Liver (tissue), 3 donors: ENCODE results near the gene HLA-DRB1.

Experiments
- CTCF ChIP-seq: fragments of 150-350 bp; IDR thresholded peaks from 2 replicates; pipeline ENCODE4 v1.5.1; 2017; ENCODE audit warnings: improper control_type of control experiment, low read depth, low read length; ENCODE audit not compliant: missing input control
- GABPA ChIP-seq, 2 donors: IDR thresholded peaks in 1 of 2; conservative IDR thresholded peaks in 1 of 2; 2 replicates each; pipeline ENCODE4 v1.6.1; 2016; ENCODE audit warnings: antibody characterized with exemption in 2 of 2, mild to moderate bottlenecking in 1 of 2, moderate library complexity in 1 of 2
- JUND ChIP-seq, 2 donors: IDR thresholded peaks; 2 replicates each; pipeline ENCODE4 v1.6.1; 2016; ENCODE audit warnings: antibody characterized with exemption in 2 of 2
- MAX ChIP-seq: IDR thresholded peaks from 2 replicates; pipeline ENCODE4 v1.6.1; 2016; ENCODE audit warnings: antibody characterized with exemption
- RAD21 ChIP-seq, 2 donors: IDR thresholded peaks; 2 replicates each; pipeline ENCODE4 v1.6.1; 2016; ENCODE audit warnings: antibody characterized with exemption in 2 of 2, mild to moderate bottlenecking in 2 of 2
- REST ChIP-seq: IDR thresholded peaks from 2 replicates; pipeline ENCODE4 v1.6.1; 2016; ENCODE audit warnings: antibody characterized with exemption, mild to moderate bottlenecking
- SP1 ChIP-seq: IDR thresholded peaks from 2 replicates; pipeline ENCODE4 v1.6.1; 2018; ENCODE audit warnings: antibody characterized with exemption, mild to moderate bottlenecking
- donor health status: healthy.
- donor health status: healthy.

GRCh38 chr6:32627831-32628230 is 38.2 kb upstream of the HLA-DRB1 start:
- TF ChIP-seq CTCF (no peak), REST (no peak), SP1 (no peak), MAX (no peak), RAD21 (IDR thresholded peaks at IDR 0.05) (no peak), GABPA (IDR thresholded peaks at IDR 0.05 in 1 of 2, conservative IDR thresholded peaks at IDR 0.05 in 1 of 2) (no peak), JUND (IDR thresholded peaks at IDR 0.05) (no peak)
